Uterus (tissue), 4 donors: ENCODE results near the gene CMC2. TPM values are rescaled to one million over a fixed set of nuclear protein-coding genes. Genes with fewer than 3 reads are reported as not detected.

Source experiments
- DNase-seq, 2 donors: peaks; one replicate each; pipeline ENCODE4 v3.0.0-alpha.2; 2019 to 2020
- H3K27ac ChIP-seq, 2 donors: fragments of 200-600 bp; sonication (generic); 1 replicate in 1 of 2; 2 replicates in 1 of 2; pipeline ENCODE4 v1.5.1; 2016 to 2018
- H3K27me3 ChIP-seq, 2 donors: fragments of 200-600 bp; sonication (generic); one replicate each; pipeline ENCODE4 v1.5.1; 2018 to 2019; ENCODE audit warnings: control low read depth in 1 of 2
- H3K36me3 ChIP-seq, 2 donors: fragments of 200-600 bp; sonication (generic); one replicate each; pipeline ENCODE4 v1.5.1; 2019; ENCODE audit warnings: control low read depth in 1 of 2
- H3K4me1 ChIP-seq, 2 donors: fragments of 200-600 bp; sonication (generic); one replicate each; pipeline ENCODE4 v1.5.1; 2018 to 2019; ENCODE audit warnings: control low read depth in 1 of 2
- H3K4me3 ChIP-seq, 2 donors: fragments of 200-600 bp; sonication (generic); 1 replicate in 1 of 2; 2 replicates in 1 of 2; pipeline ENCODE4 v1.5.1; 2018 to 2019; ENCODE audit warnings: mild to moderate bottlenecking in 1 of 2
- H3K9me3 ChIP-seq, 2 donors: fragments of 200-600 bp; sonication (generic); one replicate each; pipeline ENCODE4 v1.5.1; 2019; ENCODE audit warnings: control low read depth in 1 of 2
- POLR2A ChIP-seq, 2 donors: fragments of 450-650 bp; IDR thresholded peaks; one replicate each; pipeline ENCODE4 v1.6.1; 2016; ENCODE audit warnings: antibody characterized with exemption in 2 of 2, mild to moderate bottlenecking in 1 of 2, moderate library complexity in 1 of 2
- intact Hi-C: fragments of 100-400 bp; cut with DNase I; formaldehyde crosslinking; loops from one replicate; pipeline ENCODE4 v1.15.1; 2023; ENCODE audit warnings: low total_unique reads
- total RNA-seq, 4 donors: library from RNA; depleted of rRNA in 3 of 4; stranded (reverse); fragments of >200 nt in 3 of 4; gene quantifications; one replicate each; pipeline versions ENCODE4 v1.1.0 to v1.2.4, GENCODE V29; 2014 to 2023
- TF ChIP-seq, protein P1 (sequence below), 4 experiments: fragments of 200-600 bp in 2 of 4; fragments of 450-650 bp in 2 of 4; sonication (generic) in 2 of 4; IDR thresholded peaks; one replicate each; pipeline ENCODE4 v1.5.1; 2016 to 2019; ENCODE audit warnings: antibody characterized with exemption in 4 of 4, mild to moderate bottlenecking in 2 of 4, moderate library complexity in 1 of 4
- donor health status: DM: yes; HTN: yes; CAD: no.

The CMC2 gene
- total RNA-seq, 4 donors from 2014 or later, result 1.5 to 204 (median 23.6) TPM

DNA sequence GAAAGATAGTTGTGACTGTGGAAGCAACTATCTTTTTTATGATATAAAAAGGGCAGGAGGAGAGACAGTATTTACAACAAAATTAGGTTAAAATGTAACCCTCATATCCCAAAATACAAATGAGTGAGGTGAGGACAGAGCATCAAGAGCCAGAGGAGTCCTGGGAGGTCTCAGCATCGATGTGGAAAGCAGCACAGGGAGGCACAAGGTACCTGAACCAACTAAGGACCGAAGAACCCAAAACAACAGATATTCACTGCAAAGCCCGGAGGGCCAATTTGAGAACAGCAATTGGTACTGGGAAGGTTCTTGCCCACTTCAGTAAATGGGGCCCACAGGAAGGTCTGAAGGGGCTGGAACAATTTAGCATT lies 37.6 kb downstream of the CMC2 start:
- no peak for DNase-seq
- TF ChIP-seq, protein P1, sequence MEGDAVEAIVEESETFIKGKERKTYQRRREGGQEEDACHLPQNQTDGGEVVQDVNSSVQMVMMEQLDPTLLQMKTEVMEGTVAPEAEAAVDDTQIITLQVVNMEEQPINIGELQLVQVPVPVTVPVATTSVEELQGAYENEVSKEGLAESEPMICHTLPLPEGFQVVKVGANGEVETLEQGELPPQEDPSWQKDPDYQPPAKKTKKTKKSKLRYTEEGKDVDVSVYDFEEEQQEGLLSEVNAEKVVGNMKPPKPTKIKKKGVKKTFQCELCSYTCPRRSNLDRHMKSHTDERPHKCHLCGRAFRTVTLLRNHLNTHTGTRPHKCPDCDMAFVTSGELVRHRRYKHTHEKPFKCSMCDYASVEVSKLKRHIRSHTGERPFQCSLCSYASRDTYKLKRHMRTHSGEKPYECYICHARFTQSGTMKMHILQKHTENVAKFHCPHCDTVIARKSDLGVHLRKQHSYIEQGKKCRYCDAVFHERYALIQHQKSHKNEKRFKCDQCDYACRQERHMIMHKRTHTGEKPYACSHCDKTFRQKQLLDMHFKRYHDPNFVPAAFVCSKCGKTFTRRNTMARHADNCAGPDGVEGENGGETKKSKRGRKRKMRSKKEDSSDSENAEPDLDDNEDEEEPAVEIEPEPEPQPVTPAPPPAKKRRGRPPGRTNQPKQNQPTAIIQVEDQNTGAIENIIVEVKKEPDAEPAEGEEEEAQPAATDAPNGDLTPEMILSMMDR (IDR thresholded peaks at IDR 0.05), result no peak
- no peak for TF ChIP-seq POLR2A (IDR thresholded peaks at IDR 0.05)
- intact Hi-C loops, result no loop called here

DNA sequence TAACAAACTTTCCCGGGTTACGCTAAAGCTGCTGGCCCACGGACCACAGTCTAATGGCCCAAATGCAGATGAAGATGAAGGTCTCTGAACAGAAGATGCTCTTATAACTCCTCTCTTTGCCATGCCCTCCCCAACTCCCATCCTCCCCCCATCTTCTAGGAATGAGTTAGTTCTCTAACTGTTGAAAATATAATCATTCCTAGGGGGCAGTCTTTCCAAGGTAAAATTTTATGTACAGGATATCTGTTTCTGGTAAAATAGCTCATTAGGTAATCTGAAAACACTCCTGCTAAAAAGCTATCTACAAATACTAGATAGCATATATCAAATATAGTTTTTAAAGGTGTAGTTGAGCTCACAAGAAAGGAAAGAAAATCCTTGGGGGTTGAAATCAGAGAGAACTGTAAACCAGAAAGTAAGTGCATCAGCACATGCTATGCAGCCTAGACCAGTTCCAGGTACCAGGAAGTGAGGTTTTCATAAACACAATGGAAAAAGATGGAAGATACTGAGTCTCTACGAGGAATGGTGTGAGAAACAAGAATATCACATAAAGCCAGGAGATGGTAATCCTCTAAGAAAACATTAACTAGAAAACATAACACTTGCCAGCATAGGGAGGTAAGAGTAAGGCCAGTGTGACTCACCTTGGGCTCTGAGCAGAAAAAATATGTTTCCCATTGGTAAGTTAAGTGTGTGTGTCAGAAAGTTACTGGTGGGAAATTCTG lies 38.1 kb downstream of the CMC2 start:
- H3K4me1 ChIP-seq, result no peaks in the 10 kb centered on the region
- H3K27ac ChIP-seq, result no peak overlapping the region
- TF ChIP-seq, protein P1 (IDR thresholded peaks at IDR 0.05), result no peak
- no peak for TF ChIP-seq POLR2A (IDR thresholded peaks at IDR 0.05)
- H3K27me3 ChIP-seq, result no peaks in the 10 kb centered on the region
- DNase-seq, result no peak
- H3K4me3 ChIP-seq, result no peak overlapping the region
- intact Hi-C loops, result no loop called here
- no peaks in the 10 kb centered on the region for H3K36me3 ChIP-seq
- no peaks in the 10 kb centered on the region for H3K9me3 ChIP-seq

More for the DNA sequence above, 37.6 kb downstream of the CMC2 start:
- no peaks in the 10 kb centered on the region for H3K4me1 ChIP-seq
- no peak overlapping the region for H3K4me3 ChIP-seq
- no peaks in the 10 kb centered on the region for H3K36me3 ChIP-seq
- H3K27ac ChIP-seq, result no peak overlapping the region
- H3K27me3 ChIP-seq, result no peaks in the 10 kb centered on the region
- H3K9me3 ChIP-seq, result no peaks in the 10 kb centered on the region

- H3K4me1 ChIP-seq, result no peaks in the 10 kb centered on the region
- H3K9me3 ChIP-seq, result no peaks in the 10 kb centered on the region
- H3K27ac ChIP-seq, result no peak overlapping the region
- no peak for DNase-seq
- TF ChIP-seq, protein P1 (IDR thresholded peaks at IDR 0.05), result no peak
- no peak for TF ChIP-seq POLR2A (IDR thresholded peaks at IDR 0.05)
- no peaks in the 10 kb centered on the region for H3K36me3 ChIP-seq
- no peak overlapping the region for H3K4me3 ChIP-seq
- no peaks in the 10 kb centered on the region for H3K27me3 ChIP-seq
- intact Hi-C loops, result no loop called here
Observed at GRCh38 chr16:80966617-80967016, 40.1 kb downstream of the CMC2 start.

- no peaks in the 10 kb centered on the region for H3K27me3 ChIP-seq
- DNase-seq, result no peak
- TF ChIP-seq, protein P1 (IDR thresholded peaks at IDR 0.05), result no peak
- H3K36me3 ChIP-seq, result no peaks in the 10 kb centered on the region
- H3K4me1 ChIP-seq, result no peaks in the 10 kb centered on the region
- H3K27ac ChIP-seq, result no peak overlapping the region
- intact Hi-C loops, result no loop called here
- no peak overlapping the region for H3K4me3 ChIP-seq
- no peaks in the 10 kb centered on the region for H3K9me3 ChIP-seq
Observed at GRCh38 chr16:80964351-80964750, 42.3 kb downstream of the CMC2 start.

GRCh38 chr16:80962879-80963278 lies 43.8 kb downstream of the CMC2 start:
- Histone ChIP-seq H3K27me3 (no peaks in the 10 kb centered on the region), H3K36me3 (no peaks in the 10 kb centered on the region), H3K27ac (no peak overlapping the region), H3K9me3 (peaks cover 0 to 8% of the 10 kb centered on the region in 2 donors), H3K4me3 (no peak overlapping the region), H3K4me1 (no peaks in the 10 kb centered on the region)
- intact Hi-C loops, result no loop called here
- TF ChIP-seq, protein P1 (IDR thresholded peaks at IDR 0.05), result no peak
- no peak for TF ChIP-seq POLR2A (IDR thresholded peaks at IDR 0.05)
- no peak for DNase-seq
